ENCODE results near the gene COA7.
"Not testable (repeated sequence)": the region's sequence is repeated elsewhere in the genome, so short reads cannot be mapped to it uniquely, and the experiment has no call there.

The COA7 gene

DNA sequence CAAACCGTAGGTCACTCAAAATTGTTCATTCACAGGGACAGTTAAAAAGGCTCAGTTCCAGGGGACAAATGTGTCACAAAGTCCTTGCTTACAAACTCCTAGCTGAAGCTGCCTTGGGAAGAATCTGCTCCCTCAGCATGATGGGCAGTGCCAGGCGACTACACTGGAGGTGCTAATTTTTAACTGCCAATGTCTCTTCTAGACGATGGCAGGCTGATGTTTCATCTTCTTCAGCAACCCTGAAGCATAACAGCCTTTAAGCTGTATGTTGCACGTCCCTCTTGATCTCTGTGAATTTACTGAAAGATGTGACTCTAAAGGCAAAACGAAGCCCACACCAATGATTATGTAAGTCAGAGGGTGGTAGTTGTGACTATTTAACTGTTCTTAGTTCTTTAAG is 11.3 kb downstream of the COA7 start:
- peaks cover 11 to 26% of the 10 kb centered on the region in 2 donors for H3K4me1 Mint-ChIP-seq
- no peak for ATAC-seq (replicated peaks)
- H3K9me3 Mint-ChIP-seq: peaks cover 0 to 1% of the 10 kb centered on the region in 2 donors
- no peak overlapping the region for H3K27ac Mint-ChIP-seq
- no peak for DNase-seq
- peaks cover 35 to 45% of the 10 kb centered on the region in 2 donors for H3K36me3 Mint-ChIP-seq
- H3K4me3 Mint-ChIP-seq: no peak overlapping the region
- no peaks in the 10 kb centered on the region for H3K27me3 Mint-ChIP-seq

DNA sequence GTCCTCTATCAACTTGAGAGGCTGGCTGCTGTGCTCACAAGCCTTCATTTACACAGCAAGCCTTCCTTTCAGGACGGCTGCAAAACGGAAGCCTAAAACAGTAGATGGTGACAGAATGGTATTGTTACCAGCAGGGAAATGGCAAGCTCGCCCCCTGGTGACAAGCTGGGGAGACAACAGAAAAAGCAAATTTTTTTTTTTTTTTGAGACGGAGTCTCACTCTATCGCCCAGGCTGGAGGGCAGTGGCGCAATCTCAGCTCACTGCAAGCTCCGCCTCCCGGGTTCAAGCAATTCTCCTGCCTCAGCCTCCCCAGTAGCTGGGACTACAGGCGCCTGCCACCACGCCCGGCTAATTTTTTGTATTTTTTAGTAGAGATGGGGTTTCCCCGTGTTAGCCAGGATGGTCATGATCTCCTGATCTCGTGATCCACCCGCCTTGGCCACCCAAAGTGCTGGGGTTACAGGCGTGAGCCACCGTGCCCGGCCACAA is 11.8 kb downstream of the COA7 start:
- not testable (repeated sequence) for H3K9me3 Mint-ChIP-seq, H3K27me3 Mint-ChIP-seq
- Mint-ChIP-seq H3K27ac (peak overlapping the region; percentile 84), H3K4me1 (peaks cover 11 to 26% of the 10 kb centered on the region in 2 donors), H3K36me3 (peaks cover 33 to 43% of the 10 kb centered on the region in 2 donors), H3K4me3 (peak overlapping the region in 1 of 2 donors; percentile 41)
- DNase-seq (peak; percentile 62), ATAC-seq (replicated peaks) (peak; percentile 98 to 99)

DNA sequence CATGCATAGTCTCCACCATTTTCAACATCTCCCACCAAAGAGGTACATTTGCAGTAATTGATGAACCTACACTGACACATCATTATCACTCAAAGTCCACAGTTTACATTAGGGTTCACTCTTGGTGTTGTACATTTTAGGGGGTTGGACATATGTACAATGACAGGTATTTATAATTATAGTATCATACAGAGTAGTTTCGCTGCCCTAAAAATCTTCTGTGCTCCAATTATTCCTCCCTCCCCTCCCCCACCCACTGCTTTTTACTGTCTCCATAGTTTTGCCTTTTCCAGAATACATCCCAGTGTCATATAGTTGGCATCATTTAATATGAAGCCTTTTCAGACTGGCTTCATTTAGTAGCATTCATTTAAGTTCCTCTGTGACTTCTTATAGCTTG is 13.6 kb downstream of the COA7 start:
- Mint-ChIP-seq H3K4me3 (no peak overlapping the region), H3K9me3 (peaks cover 0 to 1% of the 10 kb centered on the region in 2 donors), H3K27ac (no peak overlapping the region), H3K4me1 (peaks cover 18 to 36% of the 10 kb centered on the region in 2 donors), H3K27me3 (no peaks in the 10 kb centered on the region), H3K36me3 (peaks cover 32 to 47% of the 10 kb centered on the region in 2 donors)
- ATAC-seq (replicated peaks) (no peak), DNase-seq (no peak)

DNA sequence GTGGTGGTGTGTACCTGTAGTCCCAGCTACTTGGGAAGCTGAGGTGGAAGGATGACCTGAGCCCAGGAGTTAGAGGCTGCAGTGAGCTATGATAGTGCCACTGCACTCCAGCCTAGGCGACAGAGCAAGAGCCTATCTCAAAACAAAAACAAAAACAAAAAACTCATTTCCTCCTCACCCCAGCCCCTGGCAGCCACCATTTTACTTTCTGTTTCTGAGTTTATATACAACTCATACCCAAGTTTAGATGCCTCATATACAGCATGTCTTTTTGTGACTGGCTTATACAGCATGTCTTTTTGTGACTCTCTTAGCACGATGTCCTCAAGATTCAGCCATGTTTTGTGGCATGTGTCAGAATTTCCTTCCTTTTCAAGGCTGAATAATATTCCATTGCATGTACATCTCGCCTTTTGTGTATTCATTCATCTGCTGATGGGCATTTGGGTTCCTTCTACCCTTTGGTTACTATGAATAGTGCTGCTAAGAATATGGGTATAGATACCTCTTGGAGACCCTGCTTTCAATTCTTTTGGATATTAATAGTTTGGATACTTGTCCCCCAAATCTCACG is 14.7 kb downstream of the COA7 start:
- Mint-ChIP-seq H3K27ac (no peak overlapping the region), H3K4me3 (no peak overlapping the region), H3K4me1 (peaks cover 24 to 46% of the 10 kb centered on the region in 2 donors), H3K27me3 (no peaks in the 10 kb centered on the region), H3K9me3 (peaks cover 0 to 1% of the 10 kb centered on the region in 2 donors), H3K36me3 (peaks cover 32 to 47% of the 10 kb centered on the region in 2 donors)
- no peak for ATAC-seq (replicated peaks)
- no peak for DNase-seq

DNA sequence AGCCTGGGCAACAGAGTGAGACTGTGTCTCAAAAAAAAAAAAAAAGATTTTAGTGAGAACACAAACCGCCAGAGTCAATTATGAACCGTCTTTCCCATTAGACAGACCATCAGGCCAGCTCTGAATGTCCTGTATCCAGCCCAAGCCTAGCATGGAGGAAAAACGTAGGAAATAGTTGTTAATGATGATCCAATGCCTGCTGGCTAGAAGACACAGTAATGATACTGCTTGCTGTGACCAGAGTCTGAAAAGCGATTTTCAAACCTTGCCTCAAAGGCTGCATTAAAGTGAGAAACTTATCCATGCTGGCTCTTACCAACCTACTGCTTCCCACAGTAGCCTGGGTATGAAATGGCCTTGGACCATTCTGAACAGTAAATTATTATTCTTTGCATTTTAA is 17.0 kb downstream of the COA7 start:
- DNase-seq (no peak), ATAC-seq (replicated peaks) (no peak)
- H3K27me3 Mint-ChIP-seq: no peaks in the 10 kb centered on the region
- peak overlapping the region; percentile 4 for H3K27ac Mint-ChIP-seq
- H3K36me3 Mint-ChIP-seq: peaks cover 25 to 38% of the 10 kb centered on the region in 2 donors
- peaks cover 19 to 40% of the 10 kb centered on the region in 2 donors for H3K4me1 Mint-ChIP-seq
- H3K4me3 Mint-ChIP-seq: no peak overlapping the region
- peaks cover 0 to 1% of the 10 kb centered on the region in 2 donors for H3K9me3 Mint-ChIP-seq

DNA sequence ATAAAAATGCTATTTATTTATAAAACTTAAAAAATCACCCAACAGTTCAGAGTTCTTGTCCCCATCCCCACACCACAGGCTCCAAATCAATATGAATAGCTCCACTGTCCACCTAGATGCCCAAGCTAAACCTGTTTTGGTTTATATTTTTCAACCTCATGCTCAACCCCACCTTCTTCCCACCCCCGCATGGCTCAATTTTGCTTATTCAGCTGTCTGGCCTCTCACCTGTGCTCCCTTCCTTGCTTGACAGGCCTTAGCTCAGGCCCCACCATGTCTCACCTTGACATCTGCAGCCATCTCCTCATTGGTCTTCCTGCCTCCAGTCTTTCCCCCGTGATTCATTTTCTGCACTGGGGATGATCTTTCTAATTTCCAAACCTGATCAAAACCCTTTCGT is 17.8 kb downstream of the COA7 start:
- DNase-seq (no peak), ATAC-seq (replicated peaks) (no peak)
- H3K27me3 Mint-ChIP-seq: no peaks in the 10 kb centered on the region
- H3K4me1 Mint-ChIP-seq: peaks cover 16 to 32% of the 10 kb centered on the region in 2 donors
- H3K4me3 Mint-ChIP-seq: no peak overlapping the region
- peaks cover 0 to 1% of the 10 kb centered on the region in 2 donors for H3K9me3 Mint-ChIP-seq
- peaks cover 22 to 37% of the 10 kb centered on the region in 2 donors for H3K36me3 Mint-ChIP-seq
- peak overlapping the region; percentile 4 for H3K27ac Mint-ChIP-seq

DNA sequence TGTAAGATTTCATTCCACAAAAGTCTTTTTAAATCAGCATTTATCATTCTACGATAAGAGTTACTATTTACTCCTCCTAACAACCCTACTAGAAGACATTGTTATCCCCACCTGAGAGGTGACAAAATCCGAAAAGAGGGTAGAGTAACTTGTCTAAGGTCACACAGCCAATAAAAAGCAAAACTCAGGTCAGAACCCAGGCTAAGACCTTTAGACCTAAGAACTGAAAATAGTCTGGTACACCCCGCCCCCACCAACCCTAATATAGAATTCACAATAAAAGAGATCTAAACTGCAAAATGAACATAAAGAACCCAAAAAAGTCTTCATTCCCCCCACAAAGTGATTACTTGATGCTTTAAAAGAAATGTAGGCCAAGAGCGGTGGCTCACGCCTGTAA is 18.6 kb downstream of the COA7 start:
- DNase-seq (no peak), ATAC-seq (replicated peaks) (peak; percentile 18 to 51)
- Mint-ChIP-seq H3K9me3 (peaks cover 0 to 1% of the 10 kb centered on the region in 2 donors), H3K27me3 (no peaks in the 10 kb centered on the region), H3K27ac (peak overlapping the region; percentile 53), H3K4me3 (peak overlapping the region in 1 of 2 donors; percentile 7), H3K4me1 (peaks cover 16 to 31% of the 10 kb centered on the region in 2 donors), H3K36me3 (peaks cover 24 to 36% of the 10 kb centered on the region in 2 donors)

DNA sequence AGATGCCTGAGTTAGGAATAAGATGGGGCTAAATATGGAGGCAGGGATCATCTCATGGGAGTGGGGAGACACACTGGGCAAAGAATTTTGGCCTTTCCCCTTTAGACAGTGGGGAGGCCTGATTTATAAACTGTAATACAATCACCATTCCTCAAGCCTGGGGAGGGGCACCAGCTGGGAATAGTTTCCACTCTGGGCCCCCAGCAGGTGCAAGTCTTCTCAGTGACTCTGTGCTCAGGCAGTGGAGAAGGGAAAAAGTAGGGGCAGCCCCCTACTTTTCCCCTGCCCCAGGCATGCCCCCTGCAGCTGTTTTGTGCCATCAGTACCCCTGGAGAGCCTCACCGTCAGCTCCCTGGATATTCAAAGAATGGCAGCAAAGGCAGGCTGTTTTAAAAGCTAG is 19.1 kb downstream of the COA7 start:
- Mint-ChIP-seq H3K4me3 (no peak overlapping the region), H3K9me3 (peaks cover 0 to 1% of the 10 kb centered on the region in 2 donors), H3K27me3 (no peaks in the 10 kb centered on the region), H3K27ac (peak overlapping the region; percentile 53), H3K4me1 (peaks cover 16 to 30% of the 10 kb centered on the region in 2 donors), H3K36me3 (peaks cover 24 to 33% of the 10 kb centered on the region in 2 donors)
- DNase-seq (no peak), ATAC-seq (replicated peaks) (peak; percentile 39 to 73)

DNA sequence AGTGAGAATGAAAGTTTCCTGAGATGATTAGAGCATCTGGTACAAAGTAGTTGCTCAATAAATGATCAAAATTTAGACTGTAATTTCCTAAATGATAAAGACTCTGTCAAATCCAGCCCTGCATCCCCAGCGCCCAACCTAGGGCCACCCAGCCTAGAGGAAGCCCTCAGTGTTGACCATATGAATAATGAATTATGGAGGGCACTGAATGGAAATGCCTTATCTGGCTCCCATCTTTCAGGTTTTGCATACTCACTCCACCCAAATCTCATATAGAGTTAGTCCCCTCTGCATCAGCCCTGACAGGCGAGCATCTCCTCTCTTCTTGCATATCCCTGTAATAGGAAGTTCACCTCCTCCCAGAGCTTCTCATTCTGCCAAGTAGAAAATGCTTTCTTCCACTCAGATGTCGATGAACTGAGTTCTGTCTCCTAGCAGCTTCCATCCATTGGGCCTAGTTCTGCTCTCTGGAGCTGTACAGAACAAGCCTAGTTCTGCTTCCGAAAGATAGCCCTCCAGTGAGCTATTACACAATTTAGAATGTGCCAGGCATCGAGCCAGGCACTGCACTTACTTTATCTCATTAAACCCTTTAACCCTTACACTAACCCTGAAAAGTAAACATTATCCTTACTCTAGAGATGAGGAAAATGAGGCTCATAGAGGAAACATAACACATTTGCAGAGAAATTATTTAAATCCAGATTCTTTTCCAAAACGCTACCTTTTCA is 20.9 kb downstream of the COA7 start:
- Mint-ChIP-seq H3K4me3 (no peak overlapping the region), H3K27ac (no peak overlapping the region), H3K36me3 (peaks cover 19 to 22% of the 10 kb centered on the region in 2 donors), H3K27me3 (no peaks in the 10 kb centered on the region), H3K4me1 (peaks cover 16 to 26% of the 10 kb centered on the region in 2 donors), H3K9me3 (no peaks in the 10 kb centered on the region)
- ATAC-seq (replicated peaks) (no peak), DNase-seq (no peak)

DNA sequence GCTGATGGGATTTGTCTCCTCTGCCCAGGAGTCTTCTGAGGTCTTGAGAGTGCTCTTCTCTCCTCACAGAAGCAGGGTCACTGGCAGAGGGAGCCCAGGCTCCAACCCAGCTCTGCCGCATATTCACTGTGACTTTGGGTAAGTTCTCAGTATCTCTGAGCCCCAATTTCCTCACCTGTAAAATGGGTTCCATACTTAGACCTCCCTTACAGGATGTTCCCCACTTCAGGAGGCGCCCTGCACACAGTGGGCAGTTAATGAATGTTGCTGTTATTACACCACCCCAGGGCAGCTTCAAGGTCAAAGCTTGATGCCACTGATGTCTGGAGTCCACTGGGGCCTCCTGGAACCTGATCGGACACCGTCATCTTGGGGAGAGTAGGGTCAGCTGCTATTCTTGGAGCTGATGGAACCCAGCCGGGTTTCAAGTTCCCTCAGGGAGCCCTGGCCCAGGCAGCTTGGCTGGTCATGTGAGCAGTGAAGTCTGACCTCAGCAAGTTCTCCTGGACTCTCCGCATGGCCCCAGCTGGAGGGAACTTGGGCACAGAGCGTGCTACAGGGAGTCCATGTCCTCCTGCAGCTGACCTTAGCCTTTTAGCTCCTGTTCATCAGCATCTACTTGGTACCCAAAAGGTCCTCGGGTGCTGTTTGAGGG is 21.8 kb downstream of the COA7 start:
- Mint-ChIP-seq H3K36me3 (peaks cover 19 to 22% of the 10 kb centered on the region in 2 donors), H3K27ac (peak overlapping the region; percentile 42), H3K4me3 (no peak overlapping the region), H3K27me3 (no peaks in the 10 kb centered on the region), H3K9me3 (no peaks in the 10 kb centered on the region), H3K4me1 (peaks cover 16 to 26% of the 10 kb centered on the region in 2 donors)
- DNase-seq (no peak), ATAC-seq (replicated peaks) (no peak)

DNA sequence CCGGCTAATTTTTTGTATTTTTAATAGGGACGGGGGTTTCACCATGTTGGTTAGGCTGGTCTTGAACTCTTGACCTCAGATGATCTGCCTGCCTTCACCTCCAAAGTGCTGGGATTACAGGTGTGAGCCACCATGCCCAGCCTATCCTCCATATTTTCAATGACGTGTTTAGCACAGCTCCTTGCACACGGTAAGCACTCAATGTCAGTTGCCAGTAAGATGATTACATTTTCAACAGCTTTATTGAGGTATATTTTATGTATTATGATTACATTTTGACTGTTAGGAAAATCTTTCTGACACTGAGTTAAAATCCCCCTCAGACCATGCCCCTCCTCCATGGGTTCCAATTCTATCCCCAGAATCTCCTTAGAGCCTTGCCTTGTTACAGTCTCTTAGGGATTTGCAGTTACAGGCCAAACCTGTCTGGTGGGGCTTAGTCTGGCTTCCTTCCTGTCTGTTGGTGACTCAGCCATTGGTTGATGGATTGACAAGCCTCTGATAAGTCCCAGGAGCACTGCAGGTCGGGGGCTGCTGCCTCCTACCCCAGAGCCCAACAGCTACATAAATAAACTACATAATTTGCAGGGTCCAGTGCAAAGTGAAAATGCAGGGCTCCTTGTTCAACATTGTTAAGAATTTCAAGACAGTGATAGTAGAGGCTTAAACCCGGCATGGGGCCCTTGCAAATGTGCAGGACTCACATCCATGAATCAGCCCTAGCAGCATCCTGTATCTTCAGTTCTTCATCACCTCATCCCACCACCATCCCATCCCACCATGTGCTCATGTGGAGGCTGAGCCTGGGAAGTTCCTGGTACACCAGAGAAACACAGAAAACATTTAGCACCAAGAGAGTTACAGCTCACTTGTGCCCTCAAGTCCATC is 23.4 kb downstream of the COA7 start:
- Mint-ChIP-seq H3K27me3 (no peaks in the 10 kb centered on the region), H3K4me1 (peaks cover 12 to 29% of the 10 kb centered on the region in 2 donors), H3K9me3 (no peaks in the 10 kb centered on the region), H3K4me3 (no peak overlapping the region), H3K36me3 (peaks cover 20% of the 10 kb centered on the region in 2 donors), H3K27ac (no peak overlapping the region)
- no peak for DNase-seq
- ATAC-seq (replicated peaks): no peak

DNA sequence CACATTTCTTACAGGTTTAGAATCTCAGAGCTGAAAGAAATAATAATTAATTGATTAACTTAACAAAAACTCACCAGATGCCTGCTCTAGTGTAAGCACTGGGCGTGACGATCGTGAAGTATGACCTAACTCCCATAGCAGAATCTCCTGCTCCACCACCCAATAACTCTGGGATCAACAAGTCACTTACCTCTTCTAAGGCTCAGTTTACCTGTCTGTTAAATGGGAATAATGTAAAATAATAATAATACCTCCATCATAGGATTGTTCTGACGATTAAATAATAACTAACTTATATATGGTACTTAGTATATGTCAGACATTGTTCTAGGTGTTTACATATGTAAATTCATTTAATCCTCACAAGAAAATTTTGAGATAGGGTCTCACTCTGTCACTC is 24.6 kb downstream of the COA7 start:
- DNase-seq (no peak), ATAC-seq (replicated peaks) (no peak)
- H3K27me3 Mint-ChIP-seq: no peaks in the 10 kb centered on the region
- peak overlapping the region; percentile 5 for H3K27ac Mint-ChIP-seq
- H3K4me1 Mint-ChIP-seq: peaks cover 8 to 27% of the 10 kb centered on the region in 2 donors
- H3K9me3 Mint-ChIP-seq: no peaks in the 10 kb centered on the region
- H3K36me3 Mint-ChIP-seq: peaks cover 23 to 27% of the 10 kb centered on the region in 2 donors
- no peak overlapping the region for H3K4me3 Mint-ChIP-seq

DNA sequence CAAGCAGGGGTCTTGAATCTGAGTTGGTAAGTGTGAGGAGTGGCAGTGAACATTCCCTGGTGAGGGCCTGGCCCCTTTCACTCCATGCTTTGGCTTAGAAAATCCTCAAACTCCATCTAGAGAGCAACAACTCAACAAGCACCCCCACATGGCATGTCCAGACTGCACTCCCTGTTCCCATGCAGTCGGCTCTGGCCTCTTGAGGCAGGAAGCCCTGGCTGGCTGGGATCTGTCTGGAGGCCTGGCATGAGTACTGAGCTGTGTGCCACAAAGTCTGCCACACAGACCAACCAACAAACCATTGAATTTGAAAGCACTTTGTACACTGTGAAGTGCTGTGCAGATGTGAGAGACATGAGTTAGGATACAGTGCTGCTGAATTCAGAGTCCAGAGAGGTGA is 25.2 kb downstream of the COA7 start:
- no peak for ATAC-seq (replicated peaks)
- no peak overlapping the region for H3K4me3 Mint-ChIP-seq

DNA sequence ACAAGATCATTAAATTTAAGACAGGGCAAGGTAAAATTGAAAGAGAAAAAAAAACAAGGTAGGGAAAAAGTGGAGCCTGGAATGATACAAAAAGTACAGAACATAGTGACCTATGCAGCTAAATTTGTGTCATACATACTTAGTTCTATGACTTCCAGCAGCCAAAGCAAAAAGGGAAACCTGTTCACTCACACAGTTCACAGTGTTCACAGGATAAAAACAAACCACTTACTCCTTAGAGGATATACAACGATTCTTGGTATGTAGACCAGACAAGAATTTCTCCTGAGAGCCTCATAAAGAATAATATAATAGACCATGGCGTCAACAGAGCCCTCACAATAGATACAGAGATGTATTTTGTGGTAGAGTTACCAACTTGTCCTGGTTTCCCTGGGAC is 27.5 kb downstream of the COA7 start:
- ATAC-seq (replicated peaks) (no peak), DNase-seq (no peak)
- Mint-ChIP-seq H3K36me3 (peaks cover 17 to 18% of the 10 kb centered on the region in 2 donors), H3K4me3 (no peak overlapping the region), H3K4me1 (peaks cover 13 to 44% of the 10 kb centered on the region in 2 donors), H3K9me3 (no peaks in the 10 kb centered on the region), H3K27ac (no peak overlapping the region), H3K27me3 (no peaks in the 10 kb centered on the region)

More for the DNA sequence above, 25.2 kb downstream of the COA7 start:
- Mint-ChIP-seq H3K27ac (no peak overlapping the region), H3K9me3 (no peaks in the 10 kb centered on the region), H3K4me1 (peaks cover 8 to 28% of the 10 kb centered on the region in 2 donors), H3K27me3 (no peaks in the 10 kb centered on the region), H3K36me3 (peaks cover 23 to 30% of the 10 kb centered on the region in 2 donors)
- DNase-seq: no peak
